GM19463 (cell line): ENCODE data around the gene UGT2B15.
"Not testable (repeated sequence)": the region's sequence is repeated elsewhere in the genome, so short reads cannot be mapped to it uniquely, and the experiment has no call there.

Source experiments
- ATAC-seq: cut with Tn5 transposase; IDR thresholded peaks from one replicate; pipeline ENCODE4 v1.9.1; 2021; ENCODE audit warnings: mild to moderate bottlenecking, moderate library complexity; ENCODE audit not compliant: unreplicated experiment

Gene UGT2B15

GRCh38 chr4:68656445-68656973 lies 13.9 kb downstream of the UGT2B15 start:
- ATAC-seq: peak; percentile 48

DNA sequence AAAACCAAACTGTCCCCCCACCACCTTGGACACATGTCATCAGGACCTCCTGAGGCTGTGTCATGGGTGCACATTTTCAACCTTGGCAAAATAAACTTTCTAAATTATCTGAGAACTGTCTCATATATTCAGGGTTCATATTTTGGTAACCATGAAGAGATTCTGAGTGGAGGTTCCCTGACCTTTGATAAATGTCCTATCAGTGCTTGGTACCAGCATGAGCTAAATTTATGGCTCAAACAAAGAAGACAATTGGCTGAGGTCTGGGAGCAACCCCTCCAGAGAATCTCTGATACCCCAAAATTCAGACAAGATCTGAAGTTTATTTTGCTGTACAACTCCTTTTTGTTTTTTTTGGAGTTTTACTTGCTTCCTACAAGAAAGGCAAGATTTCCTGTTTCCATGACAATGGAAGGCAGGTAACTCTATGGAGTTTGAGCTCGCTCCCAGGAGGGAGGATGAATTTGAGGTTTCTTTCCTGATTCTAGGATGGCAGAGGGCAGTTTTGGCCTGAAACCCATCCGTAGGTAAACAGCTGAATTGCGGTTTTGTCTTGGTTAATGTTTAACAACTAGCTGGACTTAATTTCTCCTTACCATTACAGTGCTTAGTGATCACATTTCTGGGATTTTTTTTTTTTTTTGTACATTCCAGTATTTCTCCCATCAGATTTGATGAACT lies 14.5 kb downstream of the UGT2B15 start:
- peak; percentile 33 for ATAC-seq

- ATAC-seq: no peak
These were observed 15.3 kb downstream of the UGT2B15 start for GRCh38 chr4:68654946-68655721.

DNA sequence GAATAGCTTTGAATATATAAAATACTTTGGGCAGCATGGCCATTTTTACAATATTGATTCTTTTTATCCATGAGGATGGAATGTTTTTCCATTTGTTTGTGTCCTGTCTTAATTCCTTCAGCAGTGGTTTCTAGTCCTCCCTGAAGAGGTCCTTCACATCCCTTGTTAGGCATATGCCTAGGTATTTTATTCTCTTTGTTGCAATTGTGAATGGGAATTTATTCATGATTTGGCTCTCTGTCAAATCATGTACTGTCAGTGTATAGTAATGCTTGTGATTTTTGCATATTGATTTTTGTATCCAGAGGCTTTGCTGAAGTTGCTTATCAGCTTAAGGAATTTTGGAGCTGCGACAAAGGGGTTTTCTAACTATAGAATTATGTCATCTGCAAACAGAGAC lies 18.5 kb downstream of the UGT2B15 start:
- ATAC-seq: no peak

DNA sequence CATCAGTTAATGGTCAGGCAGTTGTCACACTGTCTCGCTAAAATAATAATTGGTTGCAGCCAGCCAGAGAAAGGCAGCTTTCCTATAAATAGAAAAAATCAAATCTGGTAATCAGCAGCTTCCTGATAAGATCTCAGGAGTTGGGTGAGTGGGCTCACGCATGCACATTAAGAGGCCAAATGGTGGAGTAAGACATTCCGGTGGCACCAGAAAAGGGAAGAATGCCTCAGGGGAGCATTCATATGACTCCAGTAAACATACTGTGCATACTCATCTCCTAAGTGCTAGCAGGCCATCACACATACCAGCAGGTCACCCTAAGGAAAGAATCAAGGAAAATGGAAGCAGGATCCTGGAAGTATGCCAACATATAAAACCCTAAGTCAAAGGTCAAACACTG lies 40.1 kb downstream of the UGT2B15 start:
- no peak for ATAC-seq

DNA sequence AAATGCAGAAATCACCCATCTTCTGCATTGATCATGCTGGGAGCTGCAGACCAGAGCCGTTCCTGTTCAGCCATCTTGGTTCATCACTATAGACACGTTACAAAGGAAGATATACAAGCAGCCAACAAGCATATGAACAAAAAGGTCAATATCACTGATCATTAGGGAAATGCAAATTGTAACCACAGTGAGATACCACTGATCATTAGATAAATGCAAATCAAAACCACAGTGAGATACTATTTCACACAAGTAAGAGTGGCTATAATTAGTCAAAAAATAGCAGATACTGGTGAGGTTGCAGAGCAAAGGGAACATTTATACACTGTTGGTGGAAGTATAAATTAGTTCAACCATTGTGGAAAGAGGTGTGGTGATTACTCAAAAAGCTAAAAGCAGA lies 47.7 kb downstream of the UGT2B15 start:
- not testable (repeated sequence) for ATAC-seq

GRCh38 chr4:68617003-68617698 lies 53.3 kb downstream of the UGT2B15 start:
- no peak for ATAC-seq

DNA sequence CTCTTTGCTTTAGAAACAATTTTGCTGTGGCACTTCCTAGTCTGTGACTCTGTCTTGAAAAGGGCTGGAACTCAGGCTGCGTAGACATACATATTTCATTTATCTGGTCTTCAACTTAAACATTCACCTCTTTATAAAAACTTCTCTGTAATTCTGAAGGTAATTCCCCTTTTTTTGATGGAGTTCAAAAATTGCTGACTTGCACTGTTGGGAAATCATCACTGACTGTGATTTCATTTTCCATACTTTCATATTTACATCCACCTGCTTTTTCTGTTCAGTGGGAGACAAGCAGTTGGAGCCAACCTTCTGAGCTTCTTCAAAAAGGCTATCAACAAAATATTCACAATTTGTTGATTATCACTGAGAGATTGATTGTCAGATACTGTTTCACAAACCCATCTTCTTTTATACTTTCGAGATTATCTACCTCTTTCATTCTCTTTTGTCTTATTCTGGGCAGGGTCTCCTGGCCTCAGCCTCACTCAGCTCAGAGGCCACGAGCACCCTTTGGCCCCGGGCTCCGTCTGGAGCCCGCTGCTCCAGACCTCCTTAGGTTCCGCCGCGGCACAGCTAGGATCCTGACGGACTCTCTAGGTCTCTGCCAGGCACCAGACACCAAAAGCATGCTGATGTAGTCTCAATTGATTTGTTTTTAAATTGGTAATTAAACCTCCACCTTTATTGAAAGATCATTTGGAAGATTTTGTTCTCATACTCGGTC lies 54.6 kb downstream of the UGT2B15 start:
- ATAC-seq: no peak

GRCh38 chr4:68613752-68614151 lies 56.7 kb downstream of the UGT2B15 start:
- ATAC-seq: no peak

DNA sequence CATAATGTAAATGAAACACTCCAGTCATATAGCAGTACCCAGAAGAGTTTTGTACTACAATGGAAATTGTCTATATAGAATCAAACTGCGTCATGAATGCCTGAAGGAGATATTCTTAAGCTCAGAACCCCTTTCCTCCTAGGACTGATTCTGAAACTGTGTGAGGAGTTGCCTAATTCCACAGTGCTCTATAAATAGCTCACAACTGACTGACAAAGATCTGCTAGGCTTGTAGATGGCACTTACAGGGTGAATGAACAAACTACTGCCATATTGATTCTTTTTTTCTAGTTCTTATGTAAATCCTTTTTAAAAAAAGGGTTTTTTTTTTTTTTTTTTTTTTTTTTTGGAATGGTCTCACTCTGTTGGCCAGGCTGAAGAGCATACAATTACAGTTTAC lies 64.2 kb downstream of the UGT2B15 start:
- ATAC-seq: no peak

DNA sequence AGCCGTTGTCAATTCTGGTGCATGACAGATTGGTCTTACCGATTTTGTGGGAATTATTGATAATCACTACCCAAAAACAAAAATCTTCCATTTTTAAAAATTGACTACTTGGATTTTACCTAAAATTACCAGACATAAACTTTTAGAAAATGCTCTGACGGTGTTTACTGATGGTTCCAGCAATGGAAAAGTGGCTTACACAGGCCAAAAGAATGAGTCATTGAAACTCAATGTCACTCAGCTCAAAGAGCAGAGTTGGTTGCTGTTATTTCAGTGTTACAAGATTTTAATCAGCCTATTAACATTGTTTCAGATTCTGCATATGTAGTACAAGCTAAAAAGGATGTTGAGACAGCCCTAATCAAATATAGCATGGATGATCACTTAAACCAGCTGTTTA lies 71.3 kb downstream of the UGT2B15 start:
- no peak for ATAC-seq

- no peak for ATAC-seq
These were observed 73.0 kb downstream of the UGT2B15 start for GRCh38 chr4:68597482-68597881.
